HG02970 (cell line): ENCODE results near the gene SMARCA2.

Experiments used
- ATAC-seq: cut with Tn5 transposase; IDR thresholded peaks from one replicate; pipeline ENCODE4 v1.9.1; 2021; ENCODE audit warnings: mild to moderate bottlenecking, moderate library complexity, moderate number of reproducible peaks; ENCODE audit not compliant: unreplicated experiment, low FRiP score

SMARCA2 gene

GRCh38 chr9:2015581-2016407, 647 bp downstream of the SMARCA2 start:
- no peak for ATAC-seq

- ATAC-seq, result no peak
These were observed 1.5 kb downstream of the SMARCA2 start for GRCh38 chr9:2016408-2017330.

DNA sequence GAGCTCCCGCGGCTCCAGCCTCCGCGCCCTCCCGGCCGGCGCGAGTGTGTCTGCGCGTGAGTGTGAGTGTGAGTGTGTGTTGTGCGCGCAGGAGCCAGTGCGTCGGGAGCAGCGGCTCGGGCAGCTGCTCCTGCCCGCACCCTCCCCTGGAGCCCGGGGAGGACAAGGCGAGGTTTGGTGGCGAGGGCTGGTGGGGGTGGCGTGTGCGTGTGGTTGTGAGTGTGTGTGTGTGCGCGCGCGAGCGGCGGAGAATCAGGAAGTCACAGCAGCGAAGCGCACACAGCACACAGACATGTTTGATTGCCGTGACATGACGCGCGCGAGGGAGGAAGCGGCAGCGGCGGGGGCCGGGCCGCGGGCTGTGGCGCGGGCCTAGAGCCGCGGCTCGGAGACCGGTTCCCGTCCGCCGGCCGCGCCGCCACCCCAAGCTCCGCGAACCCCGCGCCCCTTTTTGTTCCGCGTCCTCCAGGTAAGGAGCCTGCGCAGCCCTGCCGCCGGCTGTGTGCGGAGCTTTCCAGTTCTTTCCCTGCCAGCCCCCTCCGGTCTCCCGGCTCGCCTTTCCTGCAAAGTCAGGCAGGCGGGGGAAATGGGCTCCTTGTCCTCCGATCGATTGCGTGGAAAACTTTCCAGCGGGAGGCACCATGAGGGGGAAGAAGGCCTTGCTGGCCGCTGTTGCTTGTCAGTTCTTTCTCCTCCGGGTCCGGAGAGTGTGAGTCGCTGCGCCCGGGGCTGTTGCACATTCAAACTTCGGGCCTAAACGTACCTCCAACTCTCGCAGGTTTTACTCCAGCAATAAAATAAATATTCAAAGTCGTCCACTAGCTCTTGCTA, 2.4 kb downstream of the SMARCA2 start:
- no peak for ATAC-seq

- ATAC-seq, result no peak
These were observed 3.1 kb downstream of the SMARCA2 start for GRCh38 chr9:2018162-2018643.

GRCh38 chr9:2018764-2019558, 3.8 kb downstream of the SMARCA2 start:
- no peak for ATAC-seq

- ATAC-seq, result no peak
These were observed 4.6 kb downstream of the SMARCA2 start for GRCh38 chr9:2019723-2020122.

DNA sequence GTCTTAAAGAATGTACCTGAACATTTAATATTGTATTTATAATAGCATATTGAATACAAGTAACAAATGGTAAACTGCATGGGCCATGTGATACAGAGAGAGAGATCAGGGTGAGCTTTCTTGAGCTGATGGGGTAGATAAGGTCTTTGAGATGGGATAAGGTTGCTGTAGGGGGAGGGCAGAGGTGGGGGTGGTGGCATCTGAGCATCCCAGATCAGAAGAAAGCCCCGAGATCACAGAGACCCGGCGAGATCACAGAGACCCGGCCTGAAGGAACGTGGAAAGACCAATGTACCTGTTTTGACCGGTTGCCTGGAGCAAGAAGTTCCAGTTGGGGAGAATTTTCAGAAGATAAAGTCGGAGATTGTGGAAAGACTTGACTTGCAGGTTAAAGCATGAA, 6.6 kb downstream of the SMARCA2 start:
- ATAC-seq, result no peak

- ATAC-seq, result no peak
These were observed 7.4 kb downstream of the SMARCA2 start for GRCh38 chr9:2022560-2022959.

- no peak for ATAC-seq
These were observed 7.9 kb downstream of the SMARCA2 start for GRCh38 chr9:2023042-2023441.

DNA sequence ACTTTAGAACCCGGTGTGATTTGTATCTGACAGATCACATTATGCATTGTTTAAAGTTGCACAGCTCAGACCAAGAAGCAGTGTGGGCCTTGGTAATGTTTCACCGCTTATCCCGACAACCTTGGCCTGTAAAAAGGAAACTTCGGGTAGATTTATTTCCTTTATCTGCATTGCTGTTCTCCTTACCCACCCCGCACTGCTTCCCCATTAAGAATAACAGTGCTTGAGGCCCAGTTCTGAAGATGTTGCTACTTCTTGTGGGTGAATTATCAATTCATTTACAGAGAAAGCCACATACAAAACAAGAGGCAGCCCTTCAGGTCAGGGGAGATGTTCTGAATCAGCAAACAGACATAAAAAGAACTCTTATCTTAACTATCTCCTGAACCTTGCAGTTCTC, 8.4 kb downstream of the SMARCA2 start:
- no peak for ATAC-seq

DNA sequence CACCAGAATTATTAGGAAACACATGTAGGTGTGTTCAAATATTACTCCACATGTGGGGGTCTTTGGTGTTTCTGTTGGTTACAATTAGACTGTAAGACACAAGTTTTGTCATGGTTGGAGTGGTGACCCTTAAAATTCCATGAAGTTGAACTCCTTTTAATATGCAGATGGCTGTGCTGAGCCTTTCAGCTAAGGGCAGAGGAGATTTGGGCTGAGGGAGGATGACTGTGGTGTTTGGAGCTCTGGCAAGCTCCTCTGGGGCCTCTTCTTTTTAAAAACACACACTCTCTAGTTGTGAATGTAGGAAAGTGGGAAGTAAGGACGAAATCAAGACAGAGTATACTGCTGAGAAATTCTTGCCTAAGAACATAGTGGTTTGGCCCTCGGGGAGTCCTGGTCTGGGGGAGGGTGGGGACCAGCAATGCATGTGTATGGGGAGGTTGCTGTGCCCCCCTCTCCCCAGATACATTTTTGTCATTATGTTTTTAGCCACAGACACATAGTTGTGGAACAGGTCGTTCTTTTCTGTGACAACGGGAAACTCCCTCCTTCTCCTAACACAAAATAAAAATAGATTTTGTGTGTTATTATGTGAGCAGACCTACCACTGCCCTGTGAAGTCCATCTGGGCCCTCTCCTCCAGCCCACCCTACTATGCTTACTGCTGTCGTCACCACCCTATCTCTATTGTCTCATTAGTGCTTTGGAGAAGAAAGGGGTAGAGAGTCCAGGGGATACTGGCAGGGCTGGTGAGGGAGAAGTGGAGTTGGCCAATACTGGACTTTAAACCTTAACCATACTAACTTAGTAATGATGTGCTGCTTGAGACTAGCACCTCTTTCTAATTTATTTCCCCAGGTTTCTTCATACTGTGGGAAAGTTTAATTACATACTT, 10.0 kb downstream of the SMARCA2 start:
- no peak for ATAC-seq

DNA sequence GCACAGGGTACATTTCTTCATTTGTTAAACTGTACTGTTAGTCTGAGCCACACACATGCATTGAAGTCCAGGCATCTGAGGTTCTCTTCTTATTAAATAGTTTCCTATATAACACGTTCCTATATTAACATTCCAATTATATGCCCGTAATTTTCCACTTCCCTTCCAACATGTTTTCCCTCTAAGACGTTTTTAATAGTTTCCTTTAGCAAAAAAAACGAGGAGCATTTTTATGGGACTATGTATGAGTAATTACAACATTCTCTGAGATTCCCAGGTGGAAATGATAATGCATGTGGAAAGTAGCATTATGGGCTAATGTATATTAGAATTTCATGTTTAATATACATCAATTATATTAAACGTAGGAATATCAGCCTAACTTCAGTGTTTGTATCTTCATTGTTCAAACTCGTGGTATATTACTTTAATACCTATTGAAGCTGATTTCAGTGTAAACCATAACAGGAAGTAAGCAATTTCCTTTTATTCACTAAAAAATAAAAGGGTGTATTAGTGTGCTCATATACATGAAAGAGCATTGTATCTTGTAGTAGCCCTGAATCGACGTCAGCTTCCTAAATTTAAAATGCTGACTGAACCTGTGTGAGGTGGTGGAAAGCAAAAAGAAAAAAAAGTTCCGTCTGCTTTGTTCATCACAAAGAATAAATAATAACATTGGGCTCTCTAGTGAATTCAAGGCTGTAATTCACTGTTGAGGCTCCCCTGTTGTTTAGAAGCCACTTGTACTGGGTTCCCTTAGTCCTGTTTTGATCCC, 11.3 kb downstream of the SMARCA2 start:
- ATAC-seq, result no peak

GRCh38 chr9:2027543-2028160, 12.5 kb downstream of the SMARCA2 start:
- ATAC-seq, result no peak

DNA sequence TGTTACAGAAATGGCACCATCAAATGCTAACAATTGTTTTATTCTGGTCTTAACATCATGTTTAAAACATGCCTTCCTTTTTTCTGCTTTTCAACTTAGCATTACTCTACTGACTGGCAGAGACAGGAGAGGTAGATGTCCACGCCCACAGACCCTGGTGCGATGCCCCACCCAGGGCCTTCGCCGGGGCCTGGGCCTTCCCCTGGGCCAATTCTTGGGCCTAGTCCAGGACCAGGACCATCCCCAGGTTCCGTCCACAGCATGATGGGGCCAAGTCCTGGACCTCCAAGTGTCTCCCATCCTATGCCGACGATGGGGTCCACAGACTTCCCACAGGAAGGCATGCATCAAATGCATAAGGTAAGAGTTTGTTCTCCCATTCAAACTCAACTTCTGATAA, 13.7 kb downstream of the SMARCA2 start:
- ATAC-seq, result no peak

- ATAC-seq, result no peak
These were observed 14.6 kb downstream of the SMARCA2 start for GRCh38 chr9:2029666-2030170.

DNA sequence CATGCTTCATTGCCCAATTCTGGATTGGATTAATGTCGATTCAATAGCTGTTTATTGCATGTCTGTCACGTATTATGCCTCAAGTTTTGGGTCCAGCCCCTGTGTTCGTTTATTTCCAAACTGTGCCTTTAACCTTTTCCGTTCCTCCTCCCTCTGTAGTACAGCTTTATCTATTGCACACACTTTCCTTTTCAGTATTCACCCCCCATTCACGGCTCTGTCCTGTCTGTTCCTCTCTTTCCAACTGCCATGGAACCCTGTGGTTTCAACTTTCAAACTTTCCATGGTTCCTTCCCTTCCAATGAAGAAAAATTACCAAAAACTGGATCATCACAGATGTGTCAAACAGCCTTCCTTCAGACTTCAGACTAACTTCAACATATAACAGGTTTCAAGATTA, 17.1 kb downstream of the SMARCA2 start:
- ATAC-seq, result no peak

GRCh38 chr9:2036844-2037243, 21.7 kb downstream of the SMARCA2 start:
- no peak for ATAC-seq
